Spleen (tissue), 7 donors: ENCODE data around the gene PALLD.

Experiments used
- CTCF ChIP-seq, 11 experiments: fragments of 200-600 bp in 7 of 11; fragments of 450-650 bp in 4 of 11; sonication (generic) in 4 of 11; IDR thresholded peaks in 8 of 11; conservative IDR thresholded peaks in 3 of 11; 1 replicate in 7 of 11; 2 replicates in 4 of 11; pipeline versions ENCODE4 v1.4.0 to v1.8.0; 2016 to 2021; ENCODE audit warnings: antibody characterized with exemption in 11 of 11, inconsistent platforms in 4 of 11, mild to moderate bottlenecking in 1 of 11
- POLR2AphosphoS5 ChIP-seq, 3 donors: sonication (generic); formaldehyde crosslinking; IDR thresholded peaks; one replicate each; pipeline ENCODE4 v1.5.1; 2017; ENCODE audit warnings: antibody characterized with exemption in 3 of 3
- donor health status: DM: no; HTN: no; CAD: no; lungs with moderate emphysema.
- donor health status: DM: no; HTN: no; CAD: no.
- donor health status: DM: no; HTN: no; CAD: no.

- TF ChIP-seq POLR2AphosphoS5 (IDR thresholded peaks at IDR 0.05), result no peak
- TF ChIP-seq CTCF (IDR thresholded peaks at IDR 0.05 in 8 of 11, conservative IDR thresholded peaks at IDR 0.05 in 3 of 11), result no peak
Observed at GRCh38 chr4:168784786-168785461, 288.1 kb downstream of the PALLD start.
